ENCODE results near the gene METAP1.
"Not testable (repeated sequence)": the region's sequence is repeated elsewhere in the genome, so short reads cannot be mapped to it uniquely, and the experiment has no call there.

Gene METAP1

GRCh38 chr4:98995183-98996055, at the start of gene METAP1:
METAP1 (plus strand) TSS chr4:98995721; CDS start chr4:98995754, 33 bp downstream.
- peak; percentile 96 for DNase-seq (ENCODE audit: low spot score)

GRCh38 chr4:98946359-98946758, 49.2 kb upstream of the METAP1 start:
- DNase-seq (ENCODE audit: low spot score): no peak

GRCh38 chr4:98950925-98951324, 44.6 kb upstream of the METAP1 start:
- no peak for DNase-seq (ENCODE audit: low spot score)

- DNase-seq (ENCODE audit: low spot score): no peak
These were observed 43.8 kb upstream of the METAP1 start for GRCh38 chr4:98951710-98952109.

GRCh38 chr4:98955229-98955628, 40.3 kb upstream of the METAP1 start:
- DNase-seq (ENCODE audit: low spot score): no peak

GRCh38 chr4:98958065-98958464, 37.5 kb upstream of the METAP1 start:
- DNase-seq (ENCODE audit: low spot score): no peak

- no peak for DNase-seq (ENCODE audit: low spot score)
These were observed 36.1 kb upstream of the METAP1 start for GRCh38 chr4:98959411-98959810.

- no peak for DNase-seq (ENCODE audit: low spot score)
These were observed 33.8 kb upstream of the METAP1 start for GRCh38 chr4:98961770-98962169.

GRCh38 chr4:98963538-98964433, 31.7 kb upstream of the METAP1 start:
- peak; percentile 4 for DNase-seq (ENCODE audit: low spot score)

- DNase-seq (ENCODE audit: low spot score): no peak
These were observed 28.6 kb upstream of the METAP1 start for GRCh38 chr4:98966926-98967325.

- DNase-seq (ENCODE audit: low spot score): no peak
These were observed 27.7 kb upstream of the METAP1 start for GRCh38 chr4:98967786-98968329.

GRCh38 chr4:98969878-98970785, 25.4 kb upstream of the METAP1 start:
- no peak for DNase-seq (ENCODE audit: low spot score)

GRCh38 chr4:98976716-98977115, 18.8 kb upstream of the METAP1 start:
- DNase-seq (ENCODE audit: low spot score): no peak

- DNase-seq (ENCODE audit: low spot score): no peak
These were observed 18.0 kb upstream of the METAP1 start for GRCh38 chr4:98977557-98977956.

- no peak for DNase-seq (ENCODE audit: low spot score)
These were observed 7.8 kb upstream of the METAP1 start for GRCh38 chr4:98987720-98988119.

GRCh38 chr4:98992835-98993234, 2.7 kb upstream of the METAP1 start:
- DNase-seq (ENCODE audit: low spot score): not testable (repeated sequence)

- no peak for DNase-seq (ENCODE audit: low spot score)
These were observed 2.0 kb upstream of the METAP1 start for GRCh38 chr4:98993419-98994071.

- DNase-seq (ENCODE audit: low spot score): no peak
These were observed 893 bp upstream of the METAP1 start for GRCh38 chr4:98994474-98995182.

- DNase-seq (ENCODE audit: low spot score): peak; percentile 5
These were observed 689 bp downstream of the METAP1 start for GRCh38 chr4:98996056-98996764.

GRCh38 chr4:98996765-98997068, 1.2 kb downstream of the METAP1 start:
- no peak for DNase-seq (ENCODE audit: low spot score)

All from LoVo (cell line).